Adrenal gland (tissue), 12 donors: ENCODE results near the gene PACSIN2. TPM values are rescaled to one million over a fixed set of nuclear protein-coding genes. Genes with fewer than 3 reads are reported as not detected.
"Not testable (repeated sequence)": the region's sequence is repeated elsewhere in the genome, so short reads cannot be mapped to it uniquely, and the experiment has no call there.

ENCODE experiments used
- DNase-seq, 7 donors: peaks; one replicate each; pipeline ENCODE4 v3.0.0-alpha.2; 2019 to 2020
- H3K27ac ChIP-seq, 5 donors: fragments of 200-600 bp; sonication (generic) in 4 of 5; 1 replicate in 3 of 5; 2 replicates in 2 of 5; pipeline versions ENCODE4 v1.5.1 to v1.8.0; 2016 to 2020; ENCODE audit warnings: mild to moderate bottlenecking in 1 of 5
- H3K27me3 ChIP-seq: fragments of 200-600 bp; 2 replicates; pipeline ENCODE4 v1.8.0; 2021
- H3K36me3 ChIP-seq, 2 donors: fragments of 200-600 bp; replicated peaks in 1 of 2; 1 replicate in 1 of 2; 2 replicates in 1 of 2; pipeline versions ENCODE4 v1.5.1 to v1.8.0; 2018 to 2022
- H3K4me1 ChIP-seq, 2 donors: fragments of 200-600 bp; replicated peaks in 1 of 2; 1 replicate in 1 of 2; 2 replicates in 1 of 2; pipeline versions ENCODE4 v1.5.1 to v1.8.0; 2018 to 2021
- H3K4me3 ChIP-seq, 4 donors: fragments of 200-600 bp; sonication (generic) in 3 of 4; one replicate each; pipeline ENCODE4 v1.5.1; 2016 to 2018
- H3K9me3 ChIP-seq, 3 donors: fragments of 200-600 bp; sonication (generic) in 1 of 3; replicated peaks in 1 of 3; 1 replicate in 2 of 3; 2 replicates in 1 of 3; pipeline versions ENCODE4 v1.5.1 to v1.8.0; 2016 to 2021
- POLR2A ChIP-seq, 2 donors: fragments of 450-650 bp; IDR thresholded peaks; one replicate each; pipeline ENCODE4 v1.6.1; 2017; ENCODE audit warnings: antibody characterized with exemption in 2 of 2, mild to moderate bottlenecking in 2 of 2, moderate library complexity in 1 of 2
- WGBS, 4 donors: extraction: QIAGEN DNeasy Blood & Tissue Kit in 2 of 4; methylation state at CpG; one replicate each; pipeline versions ENCODE4 v1.1.5 to v1.1.7; 2013 to 2017; 5-methylcytosine and 5-hydroxymethylcytosine counted together
- intact Hi-C, 2 donors: fragments of 100-400 bp; cut with DNase I; formaldehyde crosslinking; loops; one replicate each; pipeline versions ENCODE4 v1.14.1 to v1.15.0; 2022 to 2023
- polyA plus RNA-seq, 3 donors: library from polyadenylated mRNA; stranded (reverse); fragments of 200-250 nt in 2 of 3; fragments of 350-450 nt in 1 of 3; fragmentation: Illumina TruSeq in 1 of 3; extraction: RNeasy Lipid Tissue Mini Kit (QIAGEN cat#74804) in 1 of 3; gene quantifications; one replicate each; pipeline ENCODE4 v1.2.3, GENCODE V29; 2013 to 2014
- total RNA-seq, 9 donors: library from RNA; depleted of rRNA in 4 of 9; stranded (reverse); fragments of >200 nt in 4 of 9; fragments of 120-200 nt in 1 of 9; fragmentation: NEBNext Ultra II Directional in 1 of 9; extraction: Animal tissue kit (Norgen Biotek cat#: 25700) in 1 of 9; gene quantifications; one replicate each; pipeline versions ENCODE4 v1.1.0 to v1.2.4, GENCODE V29; 2013 to 2023
- TF ChIP-seq, protein P1 (sequence below), 6 experiments: fragments of 450-650 bp in 4 of 6; fragments of 200-600 bp in 2 of 6; sonication (generic) in 1 of 6; IDR thresholded peaks; 1 replicate in 5 of 6; 2 replicates in 1 of 6; pipeline versions ENCODE4 v1.5.1 to v1.8.0; 2016 to 2021; ENCODE audit warnings: antibody characterized with exemption in 6 of 6, mild to moderate bottlenecking in 2 of 6, moderate library complexity in 1 of 6
- donor health status: healthy with polysubstance abuse.
- donor health status: Bipolar disorder and iron deficiency.
- donor health status: DM: yes; HTN: yes; CAD: no.
- donor health status: DM: no; HTN: no; CAD: no.
- donor health status: DM: no; HTN: no; CAD: no.
- donor health status: DM: yes; HTN: yes; CAD: no.

Gene PACSIN2
- total and polyA plus RNA-seq, 12 donors, result 29.8 to 186 (median 115) TPM

DNA sequence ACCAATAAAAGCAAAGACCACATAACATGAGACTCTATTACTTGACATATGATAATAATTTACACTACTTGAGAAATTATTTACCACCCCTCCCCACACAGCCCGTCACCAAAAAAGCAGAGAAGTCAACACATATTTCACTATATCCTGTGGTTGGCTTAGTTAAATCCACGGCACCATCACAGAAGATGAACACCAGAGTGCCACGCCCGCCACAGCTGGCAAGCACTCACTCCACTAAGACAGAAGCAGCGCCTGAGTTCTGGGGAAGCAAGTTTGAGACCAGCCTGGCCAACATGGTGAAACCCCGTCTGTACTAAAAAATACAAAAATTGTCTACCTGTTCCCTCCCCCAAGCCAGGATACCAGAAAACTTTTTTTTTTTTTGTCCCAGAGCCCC, 53.1 kb downstream of the PACSIN2 start:
- Histone ChIP-seq H3K4me3 (no peak overlapping the region), H3K9me3 (no peaks in the 10 kb centered on the region), H3K27me3 (no peaks in the 10 kb centered on the region), H3K36me3 (no peaks in the 10 kb centered on the region), H3K4me1 (peaks cover 57 to 62% of the 10 kb centered on the region in 2 donors), H3K27ac (peak overlapping the region in 3 of 5 donors; percentile 21 to 68 (median 59))
- intact Hi-C loops, result no loop called here
- WGBS, 4 donors, result 70 to 86% (median 77%) methylated on average over 6 of the region's 6 CpGs
- peak in 2 of 7 donors; percentile 6 to 52 for DNase-seq
- no peak for TF ChIP-seq POLR2A (IDR thresholded peaks at IDR 0.05)
- TF ChIP-seq, protein P1, sequence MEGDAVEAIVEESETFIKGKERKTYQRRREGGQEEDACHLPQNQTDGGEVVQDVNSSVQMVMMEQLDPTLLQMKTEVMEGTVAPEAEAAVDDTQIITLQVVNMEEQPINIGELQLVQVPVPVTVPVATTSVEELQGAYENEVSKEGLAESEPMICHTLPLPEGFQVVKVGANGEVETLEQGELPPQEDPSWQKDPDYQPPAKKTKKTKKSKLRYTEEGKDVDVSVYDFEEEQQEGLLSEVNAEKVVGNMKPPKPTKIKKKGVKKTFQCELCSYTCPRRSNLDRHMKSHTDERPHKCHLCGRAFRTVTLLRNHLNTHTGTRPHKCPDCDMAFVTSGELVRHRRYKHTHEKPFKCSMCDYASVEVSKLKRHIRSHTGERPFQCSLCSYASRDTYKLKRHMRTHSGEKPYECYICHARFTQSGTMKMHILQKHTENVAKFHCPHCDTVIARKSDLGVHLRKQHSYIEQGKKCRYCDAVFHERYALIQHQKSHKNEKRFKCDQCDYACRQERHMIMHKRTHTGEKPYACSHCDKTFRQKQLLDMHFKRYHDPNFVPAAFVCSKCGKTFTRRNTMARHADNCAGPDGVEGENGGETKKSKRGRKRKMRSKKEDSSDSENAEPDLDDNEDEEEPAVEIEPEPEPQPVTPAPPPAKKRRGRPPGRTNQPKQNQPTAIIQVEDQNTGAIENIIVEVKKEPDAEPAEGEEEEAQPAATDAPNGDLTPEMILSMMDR (IDR thresholded peaks at IDR 0.05), result no peak

DNA sequence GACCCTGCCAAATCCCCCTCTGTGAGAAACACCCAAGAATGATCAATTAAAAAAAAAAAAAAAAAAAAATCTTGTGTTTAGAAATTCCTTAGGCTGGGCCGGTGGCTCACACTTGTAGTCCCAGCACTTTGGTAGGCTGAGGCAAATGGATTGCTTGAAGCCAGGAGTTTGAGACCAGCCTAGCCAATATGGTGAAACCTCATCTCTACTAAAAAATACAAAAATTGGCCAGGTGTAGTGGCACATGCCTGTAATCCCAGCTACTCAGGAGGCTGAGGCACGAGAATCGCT, 53.6 kb downstream of the PACSIN2 start:
- H3K27me3 ChIP-seq, H3K4me3 ChIP-seq, H3K9me3 ChIP-seq, intact Hi-C loops, H3K36me3 ChIP-seq: not testable (repeated sequence)
- WGBS, 4 donors, result 76 to 91% (median 86%) methylated on average over 3 of the region's 3 CpGs
- Histone ChIP-seq H3K27ac (peak overlapping the region in 2 of 5 donors; percentile 21 to 68), H3K4me1 (peaks cover 54 to 65% of the 10 kb centered on the region in 2 donors)
- DNase-seq, result peak in 1 of 7 donors; percentile 4

DNA sequence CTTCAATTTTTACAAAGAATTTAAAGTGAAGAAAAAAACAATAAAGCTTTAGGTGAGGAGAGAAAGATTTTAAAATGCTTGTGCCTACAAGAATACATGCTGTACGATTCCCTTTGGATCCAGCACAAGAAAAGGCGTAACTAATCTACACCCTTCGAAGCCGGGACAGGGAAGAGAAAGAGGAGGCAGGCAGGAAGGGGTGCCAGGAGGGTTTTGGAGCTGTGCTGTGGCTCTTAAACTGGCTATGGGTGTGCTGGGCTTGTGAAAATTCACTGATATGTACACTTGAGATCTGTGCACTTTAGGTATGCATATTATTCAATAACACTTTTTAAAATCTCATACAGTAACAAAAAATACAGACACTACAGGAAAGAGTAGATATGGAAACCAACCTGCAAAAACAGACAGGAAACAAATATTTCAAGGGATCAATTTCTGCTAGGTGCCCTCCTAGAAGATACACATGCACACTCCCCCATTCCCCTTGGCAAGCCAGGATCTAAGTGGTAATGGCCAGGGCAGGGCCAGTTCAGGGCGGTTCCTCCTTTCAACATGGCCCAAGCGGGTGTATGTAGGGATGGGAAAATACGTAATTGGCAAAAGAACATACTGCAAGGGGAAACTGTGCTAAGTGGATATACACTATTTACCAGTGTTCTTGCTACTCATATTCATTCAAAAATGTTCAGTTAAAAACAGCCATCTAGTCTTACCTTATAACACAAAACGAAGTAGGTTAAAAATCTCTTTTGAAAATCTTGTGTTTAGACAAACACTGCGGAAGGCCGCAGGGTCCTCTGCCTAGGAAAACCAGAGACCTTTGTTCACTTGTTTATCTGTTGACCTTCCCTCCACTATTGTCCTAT, 54.2 kb downstream of the PACSIN2 start:
- peak in 2 of 7 donors; percentile 5 to 50 for DNase-seq
- Histone ChIP-seq H3K27me3 (no peaks in the 10 kb centered on the region), H3K9me3 (no peaks in the 10 kb centered on the region), H3K27ac (peak overlapping the region; percentile 18 to 78 (median 68)), H3K36me3 (no peaks in the 10 kb centered on the region), H3K4me3 (no peak overlapping the region), H3K4me1 (peaks cover 53 to 65% of the 10 kb centered on the region in 2 donors)
- intact Hi-C loops, result no loop called here
- no peak for TF ChIP-seq POLR2A (IDR thresholded peaks at IDR 0.05)
- TF ChIP-seq, protein P1 (IDR thresholded peaks at IDR 0.05), result no peak
- WGBS, 4 donors, result 63 to 80% (median 73%) methylated on average over 10 of the region's 10 CpGs

DNA sequence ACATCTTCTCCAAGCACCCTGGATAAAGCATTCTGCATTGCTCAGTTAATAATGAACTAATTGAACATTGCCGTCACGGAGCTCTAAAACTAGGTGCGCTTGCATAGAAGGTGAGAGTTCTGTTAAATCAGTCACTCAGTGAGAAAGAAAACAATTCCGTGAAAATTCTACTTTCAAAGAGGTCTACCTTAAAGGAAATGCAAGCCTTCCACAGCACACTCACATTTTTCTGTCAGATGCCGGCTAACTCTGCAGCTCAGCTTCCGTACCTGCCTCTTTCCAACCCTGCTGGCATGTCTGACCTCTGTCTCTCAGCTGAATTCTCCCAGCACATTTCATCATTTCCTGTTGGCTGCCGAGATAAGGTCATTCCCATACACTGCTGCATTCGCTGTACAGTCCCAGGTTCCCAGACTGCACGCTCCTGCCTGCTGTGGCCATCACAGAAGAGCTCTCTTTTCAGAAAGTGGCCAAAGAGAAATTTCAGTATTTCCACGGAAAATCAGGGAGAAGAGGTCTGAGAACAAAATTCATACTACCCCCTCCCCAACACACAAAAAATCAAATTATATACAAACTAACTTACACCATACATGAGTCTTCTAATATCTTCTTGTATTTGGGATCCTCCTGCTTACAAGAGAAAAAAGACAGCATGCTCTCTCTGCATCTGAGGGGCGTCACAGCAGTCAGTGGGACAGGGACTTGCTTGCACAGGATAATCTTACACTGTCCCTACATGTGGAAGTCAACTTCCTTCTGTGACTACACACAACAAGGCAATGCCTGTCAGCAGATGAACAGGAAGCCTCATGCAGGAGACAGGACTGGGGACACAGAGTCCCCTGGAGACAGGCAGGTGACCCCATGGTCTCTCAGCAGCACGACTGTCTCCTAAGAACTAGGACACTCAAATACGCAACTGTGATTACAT, 55.1 kb downstream of the PACSIN2 start:
- intact Hi-C loops, result no loop called here
- peak overlapping the region; percentile 18 to 78 (median 68) for H3K27ac ChIP-seq
- peak in 1 of 2 donors; percentile 72 for TF ChIP-seq POLR2A (IDR thresholded peaks at IDR 0.05)
- TF ChIP-seq, protein P1 (IDR thresholded peaks at IDR 0.05), result peak in 1 of 6 experiments; percentile 13
- peak; percentile 52 to 87 (median 81) for DNase-seq
- 19 to 25% (median 22%) methylated on average over 13 of the region's 13 CpGs for WGBS, 4 donors
- peak overlapping the region in 1 of 4 donors; percentile 37 for H3K4me3 ChIP-seq
- no peaks in the 10 kb centered on the region for H3K36me3 ChIP-seq
- no peaks in the 10 kb centered on the region for H3K9me3 ChIP-seq
- peaks cover 53 to 65% of the 10 kb centered on the region in 2 donors for H3K4me1 ChIP-seq
- H3K27me3 ChIP-seq, result no peaks in the 10 kb centered on the region
